AG04449 (cell line): ENCODE data around the gene RARG.

Experiments used
- CTCF ChIA-PET: fragments of 350-600 bp; formaldehyde crosslinking; extraction: SDS; loops from one replicate; lab custom pipeline; 2021; ENCODE audit warnings: antibody characterized with exemption; lab: Yijun Ruan, JAX
- POLR2A ChIA-PET: fragments of 400-600, 350-600 bp; formaldehyde crosslinking; extraction: SDS; loops from one replicate; lab custom pipeline; 2020; ENCODE audit warnings: antibody characterized with exemption, inconsistent platforms; lab: Yijun Ruan, JAX
- DNase-seq: peaks from one replicate; pipeline ENCODE4 v3.0.0-alpha.2; 2010; ENCODE audit warnings: low read depth, low spot score
- H3K4me3 ChIP-seq: 2 replicates; pipeline ENCODE4 v1.5.1; 2011; ENCODE audit warnings: low read depth, mild to moderate bottlenecking, control low read depth, low read length
- TF ChIP-seq, protein P1 (sequence below): IDR thresholded peaks from one replicate; pipeline ENCODE4 v1.5.1; 2011; ENCODE audit warnings: mild to moderate bottlenecking, moderate library complexity, low read length, control low read depth, inconsistent platforms; ENCODE audit not compliant: insufficient read depth; ENCODE audit errors: missing control alignments

The RARG gene

DNA sequence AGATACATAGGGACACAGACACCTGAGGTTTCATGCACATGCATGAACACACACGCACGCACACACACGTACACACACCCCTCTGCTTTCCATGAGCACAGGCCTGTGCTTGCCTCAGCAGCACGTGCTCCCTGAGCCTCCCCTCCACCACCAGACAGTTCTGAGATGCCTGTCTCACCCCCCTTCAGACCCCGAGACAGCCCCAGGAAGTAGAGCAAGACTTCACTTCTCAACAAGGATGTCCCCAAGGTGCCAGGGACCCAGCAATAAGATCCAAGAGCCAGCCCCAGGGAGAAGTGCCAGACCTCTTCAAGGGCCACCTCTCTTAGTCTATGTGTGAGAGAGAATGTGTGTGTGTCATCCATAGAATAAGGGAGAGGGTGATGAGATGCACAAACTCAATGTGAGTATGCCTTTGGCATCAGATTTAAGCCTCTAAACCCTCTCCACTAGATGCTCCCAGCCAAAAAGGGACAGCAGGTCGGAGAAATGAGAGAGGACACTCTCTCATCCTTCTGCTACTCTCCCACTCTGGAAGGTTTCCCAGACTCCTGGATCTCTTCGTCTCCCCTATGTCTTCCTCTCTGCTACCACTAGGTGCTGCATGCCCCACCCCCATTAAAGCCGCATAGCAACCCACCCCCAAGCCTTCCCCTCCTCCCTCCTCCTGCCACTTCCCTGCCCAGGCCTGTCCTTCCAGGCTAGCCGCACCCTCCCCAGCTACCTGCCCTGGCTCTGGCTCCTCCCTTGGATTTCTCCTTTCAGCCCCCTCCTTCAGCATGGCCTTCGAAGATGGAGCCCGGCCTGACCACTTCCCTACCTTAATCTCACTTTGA, 7.7 kb downstream of the RARG start:
- ChIA-PET CTCF (interaction anchor here (0.8 to 2.2 kb wide), 11 partner anchors 9 to 99 kb away, joined by 3 to 15 read pairs (median 3); no protein-coding TSS in a partner anchor), POLR2A (no interaction called here)
- TF ChIP-seq, protein P1, sequence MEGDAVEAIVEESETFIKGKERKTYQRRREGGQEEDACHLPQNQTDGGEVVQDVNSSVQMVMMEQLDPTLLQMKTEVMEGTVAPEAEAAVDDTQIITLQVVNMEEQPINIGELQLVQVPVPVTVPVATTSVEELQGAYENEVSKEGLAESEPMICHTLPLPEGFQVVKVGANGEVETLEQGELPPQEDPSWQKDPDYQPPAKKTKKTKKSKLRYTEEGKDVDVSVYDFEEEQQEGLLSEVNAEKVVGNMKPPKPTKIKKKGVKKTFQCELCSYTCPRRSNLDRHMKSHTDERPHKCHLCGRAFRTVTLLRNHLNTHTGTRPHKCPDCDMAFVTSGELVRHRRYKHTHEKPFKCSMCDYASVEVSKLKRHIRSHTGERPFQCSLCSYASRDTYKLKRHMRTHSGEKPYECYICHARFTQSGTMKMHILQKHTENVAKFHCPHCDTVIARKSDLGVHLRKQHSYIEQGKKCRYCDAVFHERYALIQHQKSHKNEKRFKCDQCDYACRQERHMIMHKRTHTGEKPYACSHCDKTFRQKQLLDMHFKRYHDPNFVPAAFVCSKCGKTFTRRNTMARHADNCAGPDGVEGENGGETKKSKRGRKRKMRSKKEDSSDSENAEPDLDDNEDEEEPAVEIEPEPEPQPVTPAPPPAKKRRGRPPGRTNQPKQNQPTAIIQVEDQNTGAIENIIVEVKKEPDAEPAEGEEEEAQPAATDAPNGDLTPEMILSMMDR: peak; percentile 22
- DNase-seq: no peak
- no peak overlapping the region for H3K4me3 ChIP-seq

- no peak overlapping the region; the same call in 1 of the 2 replicates for H3K4me3 ChIP-seq
- POLR2A ChIA-PET: no interaction called here
- no peak for DNase-seq
- TF ChIP-seq, protein P1: no peak
- CTCF ChIA-PET: interaction anchor here (0.8 to 1.4 kb wide), 10 partner anchors 10 to 158 kb away, joined by 3 to 6 read pairs (median 3); partner anchors contain the start of gene AAAS
Observed at GRCh38 chr12:53223389-53224060, 8.5 kb downstream of the RARG start.

DNA sequence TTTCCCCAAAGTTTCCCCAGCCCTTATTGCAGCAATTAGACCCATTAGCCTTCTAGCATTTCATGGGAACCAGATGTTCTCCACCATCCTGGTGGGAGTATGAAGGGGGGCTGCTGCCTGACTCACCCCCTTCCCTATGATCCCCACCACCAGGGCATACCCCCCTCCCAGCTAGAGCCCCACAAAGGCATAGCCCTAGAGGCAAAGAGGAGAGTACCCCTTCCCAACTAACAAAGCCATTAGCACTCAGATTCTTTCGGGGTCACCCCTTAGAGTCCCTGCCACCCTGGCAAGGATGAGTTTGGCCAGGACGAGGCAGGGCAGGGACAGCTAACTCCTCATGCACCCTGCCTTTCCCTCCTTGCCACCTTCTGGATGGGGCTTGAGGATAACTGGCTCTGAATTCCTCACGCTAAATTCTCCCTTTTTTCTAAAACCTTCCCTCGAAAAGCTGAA, 9.2 kb downstream of the RARG start:
- DNase-seq: no peak
- ChIA-PET CTCF (interaction anchor here (1.1 to 1.4 kb wide), 10 partner anchors 9 to 157 kb away, joined by 3 to 6 read pairs (median 3); partner anchors contain the start of gene AAAS), POLR2A (no interaction called here)
- TF ChIP-seq, protein P1: no peak
- no peak overlapping the region for H3K4me3 ChIP-seq

GRCh38 chr12:53222170-53222721, 9.8 kb downstream of the RARG start:
- POLR2A ChIA-PET: no interaction called here
- no peak for DNase-seq
- H3K4me3 ChIP-seq: peak overlapping the region; percentile 46
- TF ChIP-seq, protein P1: no peak
- CTCF ChIA-PET: interaction anchor here (1.2 to 1.4 kb wide), 5 partner anchors 9 to 157 kb away, joined by 3 to 6 read pairs (median 3); partner anchors contain the start of gene AAAS

DNA sequence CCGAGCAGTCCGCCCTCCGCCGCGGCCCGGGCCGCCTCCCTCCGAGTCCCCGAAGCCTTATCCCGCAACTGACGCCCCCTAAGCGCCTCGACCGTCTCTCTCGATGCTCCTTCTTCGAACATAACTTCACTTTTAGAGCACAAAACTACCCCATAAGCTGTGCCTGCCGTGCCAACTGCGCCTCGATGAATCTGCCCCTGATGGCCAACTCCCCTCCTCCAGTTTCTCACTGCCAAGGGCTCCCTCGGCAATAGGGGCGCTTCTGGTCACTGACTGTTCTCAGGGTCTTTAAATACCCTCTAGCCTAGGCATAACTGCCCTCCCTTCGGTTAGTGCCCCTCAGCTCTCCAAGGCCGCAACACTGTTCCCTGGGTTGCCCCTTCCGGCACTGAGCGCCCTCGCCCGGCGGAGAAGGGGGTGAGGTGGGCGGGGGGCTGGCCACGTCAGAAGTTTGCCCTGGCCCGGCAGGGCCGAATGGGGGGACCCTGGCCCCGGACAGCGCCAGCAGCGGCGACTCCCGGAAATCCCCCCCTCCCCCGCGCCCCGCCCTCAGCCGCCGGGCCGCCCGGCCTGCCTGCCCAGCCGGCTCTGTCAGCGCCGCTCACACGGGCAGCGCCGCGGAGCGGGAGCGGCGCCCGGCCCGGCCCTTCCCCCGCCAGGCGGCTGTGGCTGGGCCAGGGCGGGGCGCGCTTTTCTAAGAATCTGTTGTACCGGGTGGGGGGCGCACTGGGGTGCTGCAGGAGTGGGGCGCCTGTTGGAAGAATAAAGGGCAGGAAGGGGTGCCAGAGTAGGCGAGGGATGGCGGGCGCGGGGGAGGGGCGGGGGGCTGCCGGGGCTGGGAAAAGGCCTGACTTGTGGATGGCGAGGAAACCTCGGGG, 10.6 kb downstream of the RARG start:
- CTCF ChIA-PET: interaction anchor here (1.0 to 24.6 kb wide), 4 partner anchors 8 to 130 kb away, joined by 3 to 659 read pairs (median 4); partner anchors contain the start of genes MYG1 and PFDN5
- DNase-seq: no peak
- peak overlapping the region; percentile 56 for H3K4me3 ChIP-seq
- TF ChIP-seq, protein P1: peak; percentile 30
- POLR2A ChIA-PET: interaction anchor here (1.0 to 2.1 kb wide), 3 partner anchors 74 to 78 kb away, joined by 3 to 9 read pairs (median 3); partner anchors contain the start of genes MYG1 and PFDN5
